ENCODE measurements around the gene MAD1L1. TPM values are rescaled to one million over a fixed set of nuclear protein-coding genes. Genes with fewer than 3 reads are reported as not detected.

MAD1L1 gene
- total RNA-seq, 1 donor from 2014 or later: 59.6 TPM

GRCh38 chr7:1849351-1850041 is 383.2 kb downstream of the MAD1L1 start:
- no peak for TF ChIP-seq CTCF (IDR thresholded peaks at IDR 0.05)
- Histone ChIP-seq H3K4me3 (no peak overlapping the region), H3K4me1 (no peaks in the 10 kb centered on the region), H3K27ac (no peak overlapping the region), H3K36me3 (no peaks in the 10 kb centered on the region), H3K27me3 (no peaks in the 10 kb centered on the region), H3K9me3 (no peaks in the 10 kb centered on the region)
- intact Hi-C loops (cut with DNase I): no loop called here
- no peak for DNase-seq (ENCODE audit: low spot score in 2 of 2)

GRCh38 chr7:1848911-1849311 is 383.8 kb downstream of the MAD1L1 start:
- H3K27me3 ChIP-seq: no peaks in the 10 kb centered on the region
- no peak for DNase-seq (ENCODE audit: low spot score in 2 of 2)
- no peaks in the 10 kb centered on the region for H3K4me1 ChIP-seq
- intact Hi-C loops (cut with DNase I): no loop called here
- no peak for TF ChIP-seq CTCF (IDR thresholded peaks at IDR 0.05)
- H3K9me3 ChIP-seq: no peaks in the 10 kb centered on the region
- H3K27ac ChIP-seq: no peak overlapping the region
- H3K36me3 ChIP-seq: no peaks in the 10 kb centered on the region
- H3K4me3 ChIP-seq: no peak overlapping the region

- TF ChIP-seq CTCF (IDR thresholded peaks at IDR 0.05): no peak
- no peaks in the 10 kb centered on the region for H3K4me1 ChIP-seq
- H3K4me3 ChIP-seq: no peak overlapping the region
- no peak for DNase-seq (ENCODE audit: low spot score in 2 of 2)
- no peaks in the 10 kb centered on the region for H3K27me3 ChIP-seq
- H3K9me3 ChIP-seq: no peaks in the 10 kb centered on the region
- H3K27ac ChIP-seq: no peak overlapping the region
- intact Hi-C loops (cut with DNase I): no loop called here
- no peaks in the 10 kb centered on the region for H3K36me3 ChIP-seq
Observed at GRCh38 chr7:1848013-1848640, 384.6 kb downstream of the MAD1L1 start.

- Histone ChIP-seq H3K27me3 (no peaks in the 10 kb centered on the region), H3K36me3 (no peaks in the 10 kb centered on the region), H3K4me3 (no peak overlapping the region), H3K27ac (no peak overlapping the region), H3K4me1 (no peaks in the 10 kb centered on the region), H3K9me3 (no peaks in the 10 kb centered on the region)
- no peak for DNase-seq (ENCODE audit: low spot score in 2 of 2)
- intact Hi-C loops (cut with DNase I): no loop called here
- no peak for TF ChIP-seq CTCF (IDR thresholded peaks at IDR 0.05)
Observed at GRCh38 chr7:1847260-1848001, 385.3 kb downstream of the MAD1L1 start.

- Histone ChIP-seq H3K9me3 (no peaks in the 10 kb centered on the region), H3K4me1 (no peaks in the 10 kb centered on the region), H3K36me3 (no peaks in the 10 kb centered on the region), H3K27me3 (no peaks in the 10 kb centered on the region), H3K27ac (no peak overlapping the region), H3K4me3 (no peak overlapping the region)
- peak in 1 of 2 donors; percentile 47 for DNase-seq (ENCODE audit: low spot score in 2 of 2)
- TF ChIP-seq CTCF (IDR thresholded peaks at IDR 0.05): no peak
- intact Hi-C loops (cut with DNase I): no loop called here
Observed at GRCh38 chr7:1846331-1847065, 386.2 kb downstream of the MAD1L1 start.

All from ascending aorta (tissue), 2 donors.